Hepatic stellate cell (primary cell): Measurements from ENCODE around the gene ERF.

Source experiments
- DNase-seq: peaks from one replicate; pipeline ENCODE4 v3.0.0; 2011; ENCODE audit warnings: low spot score

The ERF gene

DNA sequence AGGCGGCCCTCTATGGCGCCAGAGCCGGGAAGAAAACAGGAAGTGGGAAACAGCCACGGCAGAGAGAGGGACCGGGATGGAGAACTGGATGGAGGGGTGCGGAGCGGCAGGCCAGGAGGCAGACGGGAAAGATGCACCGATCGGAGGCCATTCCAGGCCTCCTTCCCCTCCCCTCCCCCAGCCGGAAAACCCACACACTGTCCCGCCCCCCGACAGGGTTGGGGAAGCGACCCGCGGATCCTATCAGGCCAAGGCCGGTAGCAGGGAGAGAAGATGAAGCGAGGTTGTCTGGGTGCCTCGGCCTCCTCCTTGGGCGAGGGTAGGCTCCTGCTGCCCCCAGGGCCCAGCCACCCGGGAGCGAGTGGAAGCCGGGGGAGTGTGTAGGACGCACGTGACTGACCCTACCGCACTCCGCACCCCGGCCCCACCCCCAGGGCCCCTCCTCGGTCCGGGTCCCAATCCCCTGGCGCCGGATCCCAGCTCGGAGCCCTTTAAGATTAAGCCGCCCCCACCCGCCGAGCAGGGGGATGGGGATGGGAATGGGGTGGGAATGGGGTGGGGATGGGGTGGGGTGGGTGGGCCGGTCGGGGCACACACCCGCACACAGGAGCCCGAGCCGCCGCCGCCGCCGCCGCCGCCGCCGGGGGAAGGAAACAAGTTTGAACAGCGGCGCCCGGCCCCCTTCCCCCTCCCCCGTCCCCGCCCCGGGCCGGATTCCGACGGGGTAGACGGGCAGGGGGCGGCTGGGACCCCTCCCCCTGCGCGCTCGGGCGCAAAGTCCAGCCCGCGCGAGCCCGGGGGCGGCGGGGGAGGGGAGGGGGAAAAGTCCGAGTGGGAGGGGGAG lies 1.5 kb downstream of the ERF start:
- DNase-seq, result peak; percentile 77

DNA sequence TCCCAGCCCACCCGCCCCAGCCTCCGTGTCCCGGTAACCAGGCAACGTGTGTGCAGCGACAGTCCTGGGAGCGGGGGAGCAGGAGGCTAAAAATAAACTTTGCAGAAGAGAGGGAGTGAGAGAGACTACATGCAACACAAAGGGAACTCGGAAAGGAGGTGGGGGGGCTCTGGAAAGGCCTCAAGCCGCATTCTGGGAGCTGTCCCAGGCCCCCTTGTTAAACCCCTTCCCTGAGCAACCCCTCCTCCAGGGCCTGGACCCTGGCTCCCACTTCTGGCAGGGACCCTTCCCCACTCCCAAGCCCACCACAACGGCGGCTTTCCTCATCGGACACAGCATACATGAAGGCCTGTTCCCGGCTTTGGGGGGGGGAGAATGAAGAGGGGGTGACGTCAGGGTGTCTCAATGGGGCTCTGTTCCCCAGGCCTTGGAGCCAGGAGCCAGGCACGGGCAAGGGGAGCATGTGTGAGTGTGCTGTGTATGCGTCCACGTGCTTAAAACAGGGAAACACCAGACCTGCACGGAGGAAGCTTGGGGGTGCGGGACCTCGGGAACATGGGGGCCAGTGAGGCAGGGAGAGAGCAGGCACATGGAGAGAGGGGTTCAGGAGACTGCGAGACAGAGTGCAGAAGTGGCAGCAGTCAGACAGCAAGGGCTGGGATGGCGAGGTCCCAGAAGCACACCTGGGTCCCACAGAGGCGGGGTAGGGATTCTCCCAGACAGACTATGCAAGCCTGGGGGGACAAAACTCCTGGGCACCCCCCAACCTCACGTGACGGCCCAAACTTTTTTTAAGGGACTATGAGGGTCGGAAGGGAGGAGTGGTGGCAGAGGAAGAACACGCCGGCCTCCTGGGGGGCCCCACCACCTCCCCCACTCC lies 2.3 kb downstream of the ERF start:
- DNase-seq, result peak; percentile 83

DNA sequence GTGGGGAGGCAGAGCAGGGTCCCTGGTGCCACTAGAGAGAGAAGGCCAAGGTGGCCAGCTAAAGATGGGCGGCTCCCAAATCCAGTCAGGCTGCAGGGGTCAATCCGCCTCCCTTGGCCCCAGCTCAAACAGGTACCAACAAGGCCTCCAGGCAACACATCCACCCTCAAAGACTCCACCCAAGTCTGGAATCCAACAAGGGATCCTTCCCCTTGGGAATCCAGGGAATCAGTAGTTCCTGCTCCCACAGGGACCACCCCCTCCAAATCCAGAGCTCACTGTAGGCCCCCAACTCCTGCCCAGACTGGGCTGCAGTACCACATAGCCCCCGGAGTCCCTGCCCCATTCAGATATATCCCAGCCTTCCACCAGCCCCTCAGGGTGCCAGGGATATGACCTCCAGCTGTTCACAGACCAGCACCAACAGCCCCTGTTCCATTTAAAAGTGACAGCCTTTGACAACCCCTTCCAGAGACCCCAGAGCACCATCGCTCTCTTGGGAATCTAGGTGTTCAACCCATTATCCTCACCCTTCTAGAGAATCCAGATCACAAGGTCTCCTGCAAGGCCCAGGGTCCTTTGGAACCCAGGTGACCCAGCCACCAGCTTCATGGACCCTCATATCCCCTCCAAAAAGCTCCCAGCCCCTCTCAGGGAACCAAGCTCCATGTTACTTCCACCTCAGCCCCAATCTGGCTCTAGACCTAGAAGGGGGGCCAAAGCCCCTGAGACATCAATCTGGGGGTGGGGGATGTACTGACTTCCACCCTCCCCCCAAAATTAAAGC lies 3.2 kb downstream of the ERF start:
- no peak for DNase-seq

DNA sequence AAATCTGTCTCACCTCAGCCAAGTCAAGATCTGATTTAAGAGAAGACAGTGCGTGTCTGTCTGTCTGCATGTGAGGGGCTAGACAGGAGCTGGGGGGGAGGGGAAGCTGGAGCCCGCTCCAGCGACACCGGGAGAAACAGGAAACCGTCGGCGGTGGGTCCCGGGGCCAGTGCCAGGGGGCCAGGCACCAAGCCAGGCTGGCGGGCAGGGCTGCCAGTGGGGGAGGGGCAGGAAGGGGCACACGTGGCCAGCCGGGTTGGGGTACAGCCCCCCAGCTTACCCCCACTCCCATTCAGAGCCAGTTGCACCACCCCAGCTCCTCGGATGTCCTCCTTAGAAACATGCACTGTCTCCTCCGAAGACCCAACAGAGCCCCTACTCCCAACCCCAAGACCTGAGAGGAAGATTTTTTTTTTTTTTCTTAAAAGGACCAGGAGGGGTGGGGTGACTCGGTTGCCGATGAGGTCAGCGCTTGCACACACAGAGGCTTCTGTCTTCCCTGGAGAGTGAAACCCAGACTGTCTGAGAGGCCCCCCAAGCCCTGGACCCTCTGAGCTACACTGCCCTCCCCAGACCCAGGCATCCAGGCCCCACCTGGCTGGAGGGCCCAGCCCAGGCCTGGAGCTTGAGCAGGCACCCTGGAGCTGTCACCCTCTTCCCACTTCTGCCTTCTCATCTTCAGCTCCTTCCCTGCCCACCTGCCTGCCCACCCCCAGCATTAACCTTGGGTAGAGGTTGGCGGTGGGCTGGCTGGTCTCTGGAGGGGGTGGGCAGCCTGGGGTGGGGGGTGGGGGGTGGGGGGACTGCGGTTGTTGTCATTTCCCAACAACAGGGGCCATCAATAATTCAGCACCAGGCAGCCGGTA lies 4.0 kb downstream of the ERF start:
- peak; percentile 71 for DNase-seq

DNA sequence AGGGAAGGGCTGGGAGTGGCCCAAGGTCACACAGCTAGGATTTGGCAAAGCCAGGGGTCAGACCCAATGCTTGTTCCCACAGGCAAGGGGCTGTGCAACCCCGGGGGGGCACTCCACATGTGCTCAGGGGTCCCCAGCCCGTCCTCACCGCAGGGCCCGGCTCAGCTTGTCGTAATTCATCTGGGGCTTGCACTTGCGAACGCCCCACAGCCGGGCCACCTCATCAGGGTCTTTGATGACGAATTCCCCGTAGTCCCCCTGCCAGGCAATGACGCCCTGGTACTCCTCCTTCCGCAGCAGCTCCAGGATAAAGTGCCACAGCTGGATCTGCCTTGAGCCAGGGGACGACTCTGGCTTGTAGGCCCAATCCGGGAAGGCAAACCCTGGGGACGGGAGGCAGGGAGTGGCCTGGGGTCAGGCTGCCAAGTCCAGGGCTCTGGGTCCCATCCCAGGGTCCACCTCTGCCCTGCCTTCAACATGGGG lies 4.7 kb downstream of the ERF start:
- DNase-seq, result no peak

DNA sequence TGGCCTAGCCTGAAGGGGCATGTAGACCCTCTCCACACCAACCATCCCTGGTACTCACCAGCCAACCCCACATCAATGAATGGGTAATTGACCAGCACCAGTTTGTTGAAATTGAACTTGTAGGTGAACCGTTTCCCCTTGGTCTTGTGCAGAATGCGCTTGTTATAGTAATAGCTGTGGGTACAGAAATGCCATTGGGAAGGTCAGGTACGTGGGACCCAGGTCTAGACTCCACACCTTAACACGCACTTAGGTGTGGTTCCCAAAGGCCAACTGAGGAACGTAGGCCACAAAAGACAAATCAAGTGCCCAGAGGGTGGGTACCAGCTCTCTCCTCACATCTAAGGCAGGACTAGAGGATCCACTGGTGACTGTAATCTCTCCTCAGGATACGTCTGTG lies 5.2 kb downstream of the ERF start:
- no peak for DNase-seq

DNA sequence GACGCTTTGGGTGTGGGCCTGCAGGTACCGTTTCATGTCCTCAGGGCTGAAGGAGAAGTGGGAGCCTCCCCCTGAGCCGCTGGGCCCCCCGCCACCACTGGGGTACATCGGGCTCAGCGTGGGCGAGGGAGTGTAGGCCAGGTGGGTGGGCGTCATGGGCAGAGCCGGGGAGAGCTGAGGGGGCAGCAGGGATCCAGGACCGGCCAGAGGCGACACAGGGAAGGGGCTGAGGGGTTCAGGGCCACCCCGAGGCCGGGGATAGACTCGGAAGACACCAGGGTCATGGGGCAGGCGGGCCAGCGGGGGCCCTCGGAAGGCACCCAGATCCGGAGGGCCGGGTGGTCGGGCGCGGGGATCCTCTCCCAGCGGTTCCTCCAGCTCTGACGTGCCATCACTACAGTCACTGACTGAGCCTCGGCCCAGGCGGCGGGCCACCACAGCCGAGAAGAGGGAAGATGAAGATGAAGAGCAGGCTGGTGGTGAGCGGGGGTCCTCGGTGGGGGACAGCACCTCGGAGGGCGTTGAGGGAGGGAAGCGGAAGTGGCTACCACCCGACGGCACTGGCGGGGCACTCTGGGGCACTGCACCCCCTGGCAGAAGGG lies 5.7 kb downstream of the ERF start:
- DNase-seq, result no peak

DNA sequence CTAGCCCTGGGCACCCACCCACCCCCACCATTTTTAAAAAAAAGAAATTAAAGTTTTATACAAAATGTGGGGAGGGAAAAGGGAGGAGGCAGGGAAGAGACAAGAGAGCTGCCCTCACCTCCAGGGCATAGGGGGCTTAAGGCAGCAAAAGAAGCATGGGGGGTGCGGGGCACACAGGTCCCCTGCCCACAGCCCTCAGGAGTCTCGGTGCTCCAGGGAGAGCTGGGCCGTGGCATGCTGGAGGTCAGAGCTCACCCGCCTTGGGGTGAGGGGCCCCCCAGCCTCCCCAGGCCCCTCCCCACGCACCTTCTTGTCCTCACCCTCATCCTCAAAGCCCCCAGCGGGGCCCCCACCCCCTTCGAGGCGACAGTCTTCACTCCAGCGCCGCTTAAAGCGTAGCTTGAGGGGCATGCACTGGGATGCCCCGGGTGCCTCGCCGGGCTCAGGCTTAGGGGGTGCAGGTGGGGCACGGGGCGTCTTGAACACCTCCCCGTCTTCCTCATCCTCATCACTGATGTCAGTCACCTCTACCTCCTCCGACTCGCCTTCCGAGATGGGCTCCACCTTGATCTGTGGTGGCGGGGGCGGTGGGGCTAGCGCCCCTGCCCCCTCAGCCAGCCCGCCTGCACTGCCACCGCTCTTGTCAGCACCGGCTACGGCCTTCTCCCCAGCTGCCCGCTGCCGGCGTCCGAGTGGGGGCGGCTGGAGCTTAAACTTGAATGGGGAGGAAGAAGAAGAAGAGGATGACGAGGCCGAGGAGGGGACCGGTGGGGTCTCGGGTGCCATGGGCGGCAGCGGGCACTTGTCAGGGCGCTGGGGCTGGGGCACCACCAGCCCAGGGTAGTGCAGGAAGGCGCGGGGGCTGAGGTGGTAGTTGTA lies 6.4 kb downstream of the ERF start:
- DNase-seq, result no peak

DNA sequence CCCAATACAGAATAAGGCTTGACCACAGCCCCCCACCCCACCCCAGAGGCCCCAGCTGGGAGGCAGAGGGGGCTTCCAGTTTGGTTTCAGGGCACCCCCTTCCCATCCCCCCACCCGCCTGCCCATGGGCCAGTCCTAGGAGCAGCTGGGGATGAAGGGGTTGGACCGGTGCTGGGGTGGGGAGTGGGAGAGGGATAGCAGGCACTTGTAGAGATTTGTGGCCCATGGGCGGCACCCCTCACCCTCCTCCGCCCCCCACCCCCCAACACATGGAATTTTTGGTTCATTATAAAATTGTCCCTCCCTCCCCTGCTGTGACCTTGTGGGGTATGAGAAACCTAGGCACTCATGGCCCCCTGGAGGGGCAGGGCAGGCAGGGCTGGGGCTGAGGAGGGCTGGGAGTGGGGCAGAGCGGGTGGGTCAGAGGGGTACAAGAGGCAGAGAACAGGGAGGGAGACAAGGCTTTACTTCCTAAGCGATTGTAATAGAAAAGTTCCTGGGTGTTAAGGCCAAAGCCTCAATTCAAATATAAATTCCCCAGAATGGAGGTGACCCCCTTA lies 7.2 kb downstream of the ERF start:
- no peak for DNase-seq

DNA sequence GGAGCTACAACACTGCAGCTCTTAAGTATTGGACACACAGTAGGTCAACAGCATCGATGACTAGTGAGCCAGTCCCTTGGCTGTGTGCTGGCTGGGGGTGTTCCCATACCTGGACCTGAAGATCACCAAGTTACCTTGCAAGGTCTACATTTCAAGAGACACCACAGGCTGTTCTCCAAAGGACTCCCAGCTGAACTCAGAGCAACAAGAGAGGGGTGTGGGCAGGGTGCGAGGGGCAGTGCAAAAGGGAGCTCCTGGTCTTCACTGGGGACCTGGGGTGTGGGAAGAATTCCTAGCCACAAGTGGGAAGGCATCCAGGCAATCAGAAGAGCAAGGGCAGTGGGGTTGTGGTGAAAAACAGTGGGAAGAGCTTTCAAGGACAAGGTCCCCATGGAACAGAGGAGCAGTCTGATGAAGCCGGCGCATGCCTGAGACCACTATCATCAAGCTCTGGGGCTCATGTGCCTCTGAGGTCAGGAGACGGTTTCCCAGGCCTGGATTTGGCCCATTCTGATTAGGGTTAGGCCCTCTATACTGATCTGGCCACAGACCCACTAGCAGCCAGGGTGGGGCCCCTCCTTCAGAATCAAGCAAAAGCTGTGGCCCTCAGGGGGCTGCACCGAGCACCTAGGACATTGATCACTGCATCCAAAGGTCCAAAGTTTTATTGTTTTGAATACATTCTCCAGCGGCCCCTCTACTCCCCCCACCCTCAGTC lies 7.8 kb downstream of the ERF start:
- DNase-seq, result no peak

DNA sequence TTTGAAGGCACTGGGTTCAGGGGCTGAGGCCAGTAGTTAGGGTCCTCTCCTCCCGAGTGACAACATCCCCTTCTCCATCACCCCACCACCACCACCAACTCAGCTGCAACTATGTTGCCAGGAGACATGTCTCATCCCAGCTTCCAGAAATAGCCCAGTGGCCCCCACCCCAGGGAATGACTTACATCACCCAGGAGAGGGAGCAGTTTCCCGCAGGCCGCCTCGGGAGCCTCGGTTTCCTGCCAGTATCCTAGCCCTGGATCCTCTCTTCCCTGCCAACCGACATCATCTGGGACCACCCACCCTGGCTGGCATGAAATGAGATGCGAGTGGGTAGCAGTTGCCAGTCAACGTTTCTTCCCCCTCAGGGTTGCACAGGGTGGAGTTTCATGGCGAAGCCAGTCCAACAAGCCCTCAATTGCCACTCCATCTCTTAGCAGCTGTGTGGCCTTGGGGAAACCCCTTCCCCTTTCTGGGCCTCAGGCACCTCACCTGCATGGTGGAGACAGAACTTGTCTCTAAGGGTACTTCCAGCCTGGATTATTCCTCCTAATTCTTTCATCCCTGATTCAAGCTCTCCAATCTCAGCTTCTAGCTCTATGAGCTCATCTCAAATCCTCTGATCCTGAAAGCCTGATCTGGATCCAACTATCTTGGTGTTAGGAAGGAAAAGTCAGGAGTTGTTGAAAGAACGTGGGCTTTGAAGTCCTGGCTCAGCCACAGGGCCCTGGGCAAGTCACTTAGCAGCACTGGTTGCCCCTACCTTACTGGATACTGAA lies 8.6 kb downstream of the ERF start:
- peak; percentile 94 for DNase-seq

DNA sequence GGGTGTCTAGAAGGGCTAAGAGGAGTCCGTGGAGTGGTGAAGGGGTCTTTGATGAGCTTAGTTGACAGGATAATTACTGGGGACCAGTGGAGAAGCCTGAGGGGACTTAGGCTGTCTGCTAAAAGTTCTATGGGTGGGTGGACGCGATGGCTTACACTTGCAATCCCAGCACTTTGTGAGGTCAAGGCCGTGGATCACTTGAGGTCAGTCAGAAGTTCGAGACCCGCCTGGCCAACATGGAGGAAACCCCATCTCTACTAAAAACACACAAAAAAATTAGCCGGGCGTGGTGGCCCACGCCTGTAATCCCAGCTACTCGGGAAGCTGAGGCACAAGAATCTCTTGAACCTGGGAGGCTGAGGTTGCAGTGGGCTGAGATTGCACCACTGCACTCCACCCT lies 9.7 kb downstream of the ERF start:
- DNase-seq, result no peak

DNA sequence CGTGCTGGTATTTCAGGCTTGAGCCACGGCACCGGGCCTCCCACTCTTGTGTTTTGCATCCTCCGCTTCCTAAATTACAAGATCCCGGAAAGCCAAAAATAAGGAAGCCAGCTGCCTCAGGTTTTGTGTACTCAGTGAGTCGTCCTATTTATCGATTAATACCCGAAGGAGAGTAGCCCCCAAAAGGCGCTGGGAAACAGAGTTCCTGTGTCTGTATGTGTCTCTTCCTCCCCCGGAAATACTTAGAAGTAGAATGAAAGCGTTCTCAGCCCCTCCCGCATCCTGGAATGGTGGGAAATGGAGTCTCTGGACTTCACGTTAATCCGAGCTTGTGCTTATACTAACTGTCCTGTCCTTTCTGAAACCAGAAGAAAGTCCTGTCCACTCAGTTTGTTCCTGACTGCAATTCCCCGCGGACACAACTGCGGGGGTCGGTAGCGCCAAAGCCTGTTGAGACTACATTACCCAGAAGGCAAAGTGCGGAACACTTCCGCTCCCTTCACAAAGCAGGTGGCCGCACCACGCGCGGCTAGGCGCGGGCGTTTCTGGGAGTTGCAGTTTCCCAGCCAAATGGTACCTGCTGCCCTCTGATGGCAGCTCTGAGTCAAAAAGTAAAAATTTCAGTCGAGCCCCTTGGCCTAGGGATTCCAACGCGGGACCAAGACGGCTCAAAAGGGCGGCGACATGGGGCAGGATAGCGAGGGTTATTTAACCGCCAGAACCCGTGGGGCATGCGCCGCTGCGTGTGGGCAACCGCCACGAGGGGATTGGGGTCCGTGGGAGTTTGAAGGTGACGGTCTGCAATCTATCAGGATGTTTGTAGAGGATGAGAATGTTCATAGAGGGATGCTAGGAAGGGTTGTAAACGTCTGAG lies 10.3 kb downstream of the ERF start:
- DNase-seq, result peak; percentile 87

DNA sequence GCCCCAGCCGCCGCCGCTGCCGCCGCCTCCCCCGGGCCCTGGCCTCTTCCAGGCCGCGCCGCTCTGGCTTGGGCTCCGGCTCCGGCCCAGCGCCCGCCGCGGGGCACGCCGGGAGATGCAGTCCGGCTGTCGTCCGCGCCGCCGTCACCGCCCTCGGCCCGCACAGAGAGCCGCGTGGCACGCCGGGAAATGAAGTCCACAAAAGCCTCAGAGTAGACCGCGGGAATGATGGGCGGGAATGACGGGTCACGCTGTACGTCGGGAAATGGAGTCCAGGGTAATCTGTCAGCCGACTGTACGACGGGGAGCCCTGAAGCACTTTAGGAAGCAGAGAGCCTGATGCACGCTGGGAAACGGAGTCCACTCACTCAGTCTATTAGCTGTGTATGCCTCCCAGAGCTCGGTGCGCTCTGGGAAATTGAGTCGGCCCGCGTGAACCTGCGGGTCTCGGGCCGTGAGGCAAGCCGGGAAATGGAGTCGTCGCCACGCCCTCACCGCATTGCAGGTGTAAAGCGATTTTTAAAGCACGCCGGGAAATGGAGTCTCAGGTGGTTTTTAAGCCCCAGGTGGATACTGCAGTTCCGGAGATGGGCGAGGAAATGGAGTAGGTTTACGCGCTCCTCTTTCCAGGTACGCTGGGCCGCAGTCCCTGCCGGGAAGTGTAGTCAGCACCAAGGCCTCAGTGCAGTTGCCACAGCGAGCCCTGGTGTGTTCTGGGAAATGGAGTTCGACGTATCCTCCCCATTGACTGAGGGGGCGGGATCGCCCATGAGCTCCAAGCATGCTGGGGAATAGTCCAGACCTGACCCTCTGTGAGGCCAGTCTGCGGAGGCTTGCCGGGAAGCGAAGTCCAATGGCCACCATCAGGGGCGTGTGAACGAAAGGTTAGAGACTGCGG lies 12.2 kb downstream of the ERF start, which contains the start of gene GSK3A:
Gene GSK3A, minus strand, starts transcription at position 91 of the 898 bp plus-strand sequence. CDS start 137 bp downstream, outside the sequence.
- peak; percentile 97 for DNase-seq

DNA sequence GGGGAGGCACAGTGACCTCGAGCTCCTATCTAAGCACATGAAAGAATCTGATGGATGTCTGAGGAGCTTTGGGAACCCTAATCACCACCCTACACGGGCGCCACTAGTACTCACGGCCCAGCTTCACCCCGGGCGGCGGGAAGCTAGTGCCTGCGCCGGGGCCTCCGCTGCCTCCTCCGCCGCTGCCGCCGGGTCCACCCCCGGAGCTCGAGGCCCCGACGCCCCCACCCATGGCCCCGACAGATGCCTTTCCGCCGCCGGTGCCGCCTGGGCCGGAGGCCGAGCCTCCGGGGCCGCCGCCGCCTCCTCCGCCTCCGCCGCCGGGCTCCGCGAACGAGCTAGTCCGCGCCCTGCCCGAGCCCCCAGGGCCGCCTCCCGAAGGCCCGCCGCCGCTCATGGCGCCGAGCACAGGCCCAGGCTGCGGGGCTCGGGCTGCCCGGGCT lies 12.8 kb downstream of the ERF start:
- DNase-seq, result no peak

DNA sequence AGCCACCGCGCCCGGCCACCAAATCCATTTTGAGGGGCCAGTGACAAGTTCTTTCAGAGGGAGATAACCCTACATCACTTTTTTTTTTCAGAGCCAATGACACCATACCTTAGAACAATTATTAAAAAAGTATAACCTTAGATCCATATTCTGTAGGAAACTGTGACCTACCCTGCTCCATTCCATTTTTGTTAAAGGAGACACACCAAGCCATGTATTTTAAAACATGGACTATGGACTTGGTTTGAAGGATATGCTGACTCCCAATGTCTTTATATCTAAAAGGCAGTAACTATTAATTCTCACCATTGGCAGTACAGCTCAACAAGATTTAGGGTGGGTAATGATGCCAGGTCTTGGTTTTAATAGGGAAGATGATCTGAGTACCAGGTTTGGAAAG lies 13.6 kb downstream of the ERF start:
- no peak for DNase-seq
